ENCODE measurements around the gene PARP1. TPM values are rescaled to one million over a fixed set of nuclear protein-coding genes. Genes with fewer than 3 reads are reported as not detected.

PARP1 gene
- total RNA-seq, 3 donors from 2014 or later = 35.8 to 81.2 (median 63.2) TPM

DNA sequence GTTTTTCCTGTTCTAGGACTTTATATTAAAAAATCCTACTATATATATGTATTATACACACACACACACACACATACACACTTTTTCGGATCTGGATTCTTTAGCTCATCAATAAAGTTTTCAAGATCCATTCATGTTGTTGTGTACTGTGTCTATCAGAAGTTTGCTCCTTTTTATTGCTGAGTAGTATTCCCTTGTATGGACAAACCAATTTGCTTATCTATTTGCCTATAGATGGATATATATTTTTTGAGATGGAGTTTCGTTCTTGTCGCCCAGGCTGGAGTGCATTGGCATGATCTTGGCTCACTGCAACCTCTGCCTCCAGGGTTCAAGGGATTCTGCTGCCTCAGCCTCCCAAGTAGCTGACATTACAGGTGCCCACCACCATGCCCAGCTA, 78.7 kb downstream of the PARP1 start:
- TF ChIP-seq, protein P1, sequence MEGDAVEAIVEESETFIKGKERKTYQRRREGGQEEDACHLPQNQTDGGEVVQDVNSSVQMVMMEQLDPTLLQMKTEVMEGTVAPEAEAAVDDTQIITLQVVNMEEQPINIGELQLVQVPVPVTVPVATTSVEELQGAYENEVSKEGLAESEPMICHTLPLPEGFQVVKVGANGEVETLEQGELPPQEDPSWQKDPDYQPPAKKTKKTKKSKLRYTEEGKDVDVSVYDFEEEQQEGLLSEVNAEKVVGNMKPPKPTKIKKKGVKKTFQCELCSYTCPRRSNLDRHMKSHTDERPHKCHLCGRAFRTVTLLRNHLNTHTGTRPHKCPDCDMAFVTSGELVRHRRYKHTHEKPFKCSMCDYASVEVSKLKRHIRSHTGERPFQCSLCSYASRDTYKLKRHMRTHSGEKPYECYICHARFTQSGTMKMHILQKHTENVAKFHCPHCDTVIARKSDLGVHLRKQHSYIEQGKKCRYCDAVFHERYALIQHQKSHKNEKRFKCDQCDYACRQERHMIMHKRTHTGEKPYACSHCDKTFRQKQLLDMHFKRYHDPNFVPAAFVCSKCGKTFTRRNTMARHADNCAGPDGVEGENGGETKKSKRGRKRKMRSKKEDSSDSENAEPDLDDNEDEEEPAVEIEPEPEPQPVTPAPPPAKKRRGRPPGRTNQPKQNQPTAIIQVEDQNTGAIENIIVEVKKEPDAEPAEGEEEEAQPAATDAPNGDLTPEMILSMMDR (IDR thresholded peaks at IDR 0.05) = no peak
- intact Hi-C loops (cut with DNase I, micrococcal nuclease) = no loop called here

DNA sequence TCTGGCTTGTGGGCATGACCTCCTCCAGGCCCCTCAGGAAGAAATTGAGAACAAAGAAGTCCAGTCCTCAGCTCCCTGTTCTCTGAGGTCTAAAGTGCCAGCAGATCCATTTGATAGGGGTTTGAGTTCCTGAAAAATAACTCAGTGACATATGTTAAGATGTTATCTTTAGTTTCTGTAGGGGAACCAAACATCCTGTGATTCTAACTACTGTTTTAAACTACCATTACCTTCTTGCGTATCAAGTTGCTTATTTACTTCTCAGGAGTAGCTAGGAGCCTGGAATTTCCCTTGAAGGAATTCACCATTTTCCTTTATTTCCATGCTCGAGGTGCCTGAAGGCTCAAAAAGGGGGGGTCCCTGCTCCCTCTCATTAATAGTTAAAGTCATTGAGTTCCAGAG, 80.1 kb downstream of the PARP1 start:
- Histone ChIP-seq H3K4me1 (ENCODE audit: low read depth) (no peaks in the 10 kb centered on the region), H3K4me3 (no peak overlapping the region), H3K36me3 (ENCODE audit: low read depth) (no peaks in the 10 kb centered on the region), H3K9me3 (no peaks in the 10 kb centered on the region)
- TF ChIP-seq, protein P1 (IDR thresholded peaks at IDR 0.05) = no peak
- DNase-seq = no peak
- ATAC-seq = no peak
- intact Hi-C loops (cut with DNase I, micrococcal nuclease) = no loop called here

More for the DNA sequence above, 78.7 kb downstream of the PARP1 start:
- Histone ChIP-seq H3K4me3 (no peak overlapping the region), H3K4me1 (ENCODE audit: low read depth) (no peaks in the 10 kb centered on the region), H3K36me3 (ENCODE audit: low read depth) (no peaks in the 10 kb centered on the region), H3K9me3 (no peaks in the 10 kb centered on the region)
- no peak for DNase-seq
- no peak for ATAC-seq

DNA sequence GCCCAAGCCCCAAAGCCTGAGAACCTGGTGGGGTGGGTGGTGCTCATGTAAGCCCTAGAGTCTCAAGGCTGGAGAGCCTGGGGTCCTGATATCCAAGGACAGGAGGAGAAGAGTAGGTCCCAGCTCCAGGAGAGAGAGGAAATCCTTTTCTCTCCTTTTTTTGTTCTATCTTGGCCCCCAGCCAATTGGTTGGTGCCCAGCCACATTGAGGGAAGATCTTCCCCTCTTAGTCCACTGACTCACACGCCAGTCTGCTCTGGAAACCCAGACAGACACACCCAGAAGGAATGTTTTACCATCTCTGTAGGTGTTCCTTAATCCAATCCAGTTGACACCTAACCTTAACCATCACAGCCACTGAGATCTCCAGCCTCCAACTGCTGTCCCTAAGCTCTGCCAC, 82.7 kb downstream of the PARP1 start:
- DNase-seq (no peak), ATAC-seq (no peak)
- Histone ChIP-seq H3K9me3 (no peaks in the 10 kb centered on the region), H3K4me3 (no peak overlapping the region), H3K36me3 (ENCODE audit: low read depth) (no peaks in the 10 kb centered on the region), H3K4me1 (ENCODE audit: low read depth) (no peaks in the 10 kb centered on the region)
- intact Hi-C loops (cut with DNase I, micrococcal nuclease) = no loop called here
- TF ChIP-seq, protein P1 (IDR thresholded peaks at IDR 0.05) = no peak

DNA sequence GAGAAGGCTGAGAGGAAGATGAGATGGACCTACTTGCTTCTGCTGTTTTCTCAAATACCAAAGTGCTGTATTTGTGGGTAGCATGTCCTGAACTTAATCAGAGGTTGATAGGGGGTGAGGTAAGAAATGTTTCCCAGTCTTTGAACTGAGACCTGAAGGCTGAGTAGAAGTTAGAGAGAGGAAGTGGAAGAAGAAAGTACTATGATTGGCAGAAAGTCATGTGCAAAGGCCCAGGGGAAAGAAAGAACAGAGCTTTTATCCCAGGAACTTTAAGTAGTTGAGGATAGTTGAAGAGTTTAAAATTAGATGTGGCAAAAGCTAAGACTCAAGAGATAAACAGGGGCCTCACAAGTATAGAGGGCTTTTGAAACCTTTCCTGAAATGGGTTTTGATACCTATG, 83.4 kb downstream of the PARP1 start:
- intact Hi-C loops (cut with DNase I, micrococcal nuclease) = no loop called here
- TF ChIP-seq, protein P1 (IDR thresholded peaks at IDR 0.05) = no peak
- no peak overlapping the region for H3K4me3 ChIP-seq
- DNase-seq (no peak), ATAC-seq (no peak)
- no peaks in the 10 kb centered on the region for H3K36me3 ChIP-seq (ENCODE audit: low read depth)
- no peaks in the 10 kb centered on the region for H3K9me3 ChIP-seq
- H3K4me1 ChIP-seq (ENCODE audit: low read depth) = no peaks in the 10 kb centered on the region

DNA sequence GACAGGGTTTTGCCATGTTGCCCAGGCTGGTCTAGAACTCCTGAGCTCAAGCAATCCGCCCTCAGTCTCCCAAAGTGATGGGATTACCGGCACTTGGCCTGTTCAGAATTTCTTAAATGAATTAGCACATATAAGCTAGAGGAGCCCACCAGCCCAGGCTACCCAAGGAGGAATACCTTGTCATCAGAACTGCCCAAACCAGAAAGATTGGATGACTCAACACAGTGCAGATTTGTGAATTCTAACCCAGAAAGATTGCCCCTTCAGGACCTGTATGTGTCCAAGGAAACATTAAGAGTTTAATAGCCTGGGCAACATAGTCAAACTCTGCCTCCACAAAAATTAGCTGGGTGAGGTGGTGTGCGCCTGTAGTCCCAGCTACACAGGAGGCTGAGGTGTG, 84.9 kb downstream of the PARP1 start:
- TF ChIP-seq, protein P1 (IDR thresholded peaks at IDR 0.05) = no peak
- H3K4me3 ChIP-seq = no peak overlapping the region
- no peak for ATAC-seq

DNA sequence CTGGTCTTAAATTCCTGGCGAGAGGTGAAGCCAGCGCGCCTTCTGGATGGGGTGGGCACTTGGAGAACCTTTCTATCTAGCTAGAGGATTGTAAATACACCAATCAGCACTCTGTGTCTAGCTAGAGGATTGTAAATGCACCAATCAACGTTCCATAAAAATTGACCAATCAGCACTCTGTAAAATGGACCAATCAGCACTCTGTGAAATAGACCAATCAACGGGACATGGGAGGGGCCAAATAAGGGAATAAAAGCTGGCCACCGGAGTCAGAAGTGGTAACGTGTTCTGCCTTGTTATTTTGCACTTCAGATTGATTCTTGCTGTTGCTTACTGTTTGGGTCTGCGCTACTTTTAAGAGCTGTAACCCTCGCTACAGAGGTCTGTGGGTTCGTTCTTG, 87.0 kb downstream of the PARP1 start:
- Histone ChIP-seq H3K4me3 (no peak overlapping the region), H3K9me3 (no peaks in the 10 kb centered on the region), H3K4me1 (ENCODE audit: low read depth) (no peaks in the 10 kb centered on the region), H3K36me3 (ENCODE audit: low read depth) (no peaks in the 10 kb centered on the region)
- TF ChIP-seq, protein P1 (IDR thresholded peaks at IDR 0.05) = no peak
- intact Hi-C loops (cut with DNase I, micrococcal nuclease) = no loop called here
- DNase-seq = no peak
- ATAC-seq = no peak

More for the DNA sequence above, 84.9 kb downstream of the PARP1 start:
- no peaks in the 10 kb centered on the region for H3K9me3 ChIP-seq
- intact Hi-C loops (cut with DNase I, micrococcal nuclease) = no loop called here
- no peak for DNase-seq
- H3K36me3 ChIP-seq (ENCODE audit: low read depth) = no peaks in the 10 kb centered on the region
- no peaks in the 10 kb centered on the region for H3K4me1 ChIP-seq (ENCODE audit: low read depth)

Measured in mucosa of descending colon (tissue), 3 donors.